Mesothelial cell of epicardium (in vitro differentiated cells): Measurements from ENCODE around the gene ANKRD29. TPM values are rescaled to one million over a fixed set of nuclear protein-coding genes. Genes with fewer than 3 reads are reported as not detected.

Source experiments
- DNase-seq, 2 experiments: peaks; one replicate each; pipeline ENCODE4 v3.0.0; 2021; ENCODE audit warnings: low spot score in 2 of 2; ENCODE audit not compliant: unreplicated experiment in 2 of 2
- H3K27ac Mint-ChIP-seq: 2 replicates; pipeline ENCODE4 v1.8.0; 2021; ENCODE audit warnings: mixed read lengths
- H3K27me3 Mint-ChIP-seq: 2 replicates; pipeline ENCODE4 v1.8.0; 2021; ENCODE audit warnings: low read depth, mixed read lengths
- H3K36me3 Mint-ChIP-seq: 2 replicates; pipeline ENCODE4 v1.8.0; 2021; ENCODE audit warnings: mixed read lengths
- H3K4me1 Mint-ChIP-seq: 2 replicates; pipeline ENCODE4 v1.8.0; 2021; ENCODE audit warnings: mixed read lengths
- H3K4me3 Mint-ChIP-seq: 2 replicates; pipeline ENCODE4 v1.8.0; 2021; ENCODE audit warnings: mild to moderate bottlenecking, moderate library complexity, mixed read lengths
- H3K9me3 Mint-ChIP-seq: 2 replicates; pipeline ENCODE4 v1.8.0; 2021; ENCODE audit warnings: mixed read lengths
- CTCF ChIP-seq: fragments of 200-600 bp; sonication (generic); IDR thresholded peaks from one replicate; pipeline ENCODE4 v1.5.0; 2021; ENCODE audit warnings: antibody characterized with exemption; ENCODE audit not compliant: unreplicated experiment
- total RNA-seq: library from RNA; stranded (reverse); gene quantifications from 3 replicates; pipeline ENCODE4 v1.2.1, GENCODE V29; 2021

The ANKRD29 gene
- total RNA-seq: 2.3 to 2.9 TPM (median 2.4 TPM) in 3 replicates

- DNase-seq: peak; percentile 28 to 51
Observed at GRCh38 chr18:23662309-23663263, at the start of gene ANKRD29. TSS of gene ANKRD29 (minus strand) at chr18:23662911. CDS start at chr18:23662730, 181 bp downstream.

GRCh38 chr18:23712445-23712844, 49.7 kb upstream of the ANKRD29 start:
- H3K9me3 Mint-ChIP-seq: peaks cover 2% of the 10 kb centered on the region
- TF ChIP-seq CTCF: no peak
- no peak overlapping the region for H3K27ac Mint-ChIP-seq
- H3K36me3 Mint-ChIP-seq: peaks cover 2% of the 10 kb centered on the region
- no peak for DNase-seq
- H3K27me3 Mint-ChIP-seq: no peaks in the 10 kb centered on the region
- peaks cover 6% of the 10 kb centered on the region for H3K4me1 Mint-ChIP-seq
- no peak overlapping the region for H3K4me3 Mint-ChIP-seq

More at GRCh38 chr18:23662309-23663263, at the start of gene ANKRD29:
- no peaks in the 10 kb centered on the region for H3K9me3 Mint-ChIP-seq
- H3K4me3 Mint-ChIP-seq: peak within 1 kb of the TSS; percentile 70
- H3K27me3 Mint-ChIP-seq: peaks cover 83% of the 10 kb centered on the region
- no peaks in the 10 kb centered on the region for H3K36me3 Mint-ChIP-seq
- no peak within 1 kb of the TSS for H3K27ac Mint-ChIP-seq
- no peak for TF ChIP-seq CTCF
- peaks cover 8% of the 10 kb centered on the region for H3K4me1 Mint-ChIP-seq

DNA sequence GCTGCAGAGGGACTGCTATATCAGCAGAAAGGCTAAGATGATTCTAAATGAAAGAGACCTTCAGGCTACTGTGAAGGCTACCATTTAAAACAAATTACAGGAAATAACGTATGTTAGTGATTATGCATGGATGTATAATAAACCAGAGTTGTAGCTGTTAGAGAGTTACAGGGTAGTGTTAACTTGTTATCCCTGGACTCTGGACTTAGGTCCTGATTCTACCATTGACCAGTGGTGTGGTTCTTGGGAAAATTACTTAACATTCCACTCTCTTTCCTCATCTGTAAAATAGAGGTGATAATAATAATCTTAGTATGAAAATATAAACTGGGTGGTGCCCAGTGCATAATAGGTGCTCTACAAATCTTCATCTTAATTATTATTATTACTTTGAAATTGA, 48.7 kb upstream of the ANKRD29 start:
- Mint-ChIP-seq H3K27me3 (no peaks in the 10 kb centered on the region), H3K4me1 (no peaks in the 10 kb centered on the region), H3K9me3 (peaks cover 7% of the 10 kb centered on the region), H3K36me3 (peaks cover 4% of the 10 kb centered on the region), H3K4me3 (no peak overlapping the region), H3K27ac (no peak overlapping the region)
- TF ChIP-seq CTCF: no peak
- DNase-seq: no peak

GRCh38 chr18:23710946-23711345, 48.2 kb upstream of the ANKRD29 start:
- Mint-ChIP-seq H3K4me1 (no peaks in the 10 kb centered on the region), H3K4me3 (no peak overlapping the region), H3K9me3 (peaks cover 7% of the 10 kb centered on the region), H3K27ac (no peak overlapping the region), H3K36me3 (peaks cover 4% of the 10 kb centered on the region), H3K27me3 (no peaks in the 10 kb centered on the region)
- TF ChIP-seq CTCF: no peak
- DNase-seq: no peak

- H3K9me3 Mint-ChIP-seq: peaks cover 7% of the 10 kb centered on the region
- H3K36me3 Mint-ChIP-seq: peaks cover 4% of the 10 kb centered on the region
- no peak for DNase-seq
- no peak overlapping the region for H3K4me3 Mint-ChIP-seq
- H3K27ac Mint-ChIP-seq: no peak overlapping the region
- TF ChIP-seq CTCF: no peak
- H3K4me1 Mint-ChIP-seq: no peaks in the 10 kb centered on the region
- H3K27me3 Mint-ChIP-seq: no peaks in the 10 kb centered on the region
Observed at GRCh38 chr18:23710068-23710527, 47.4 kb upstream of the ANKRD29 start.
